Panc1 (cell line): ENCODE results near the gene PHF19.

Source experiments
- CTCF ChIP-seq: fragments of 450-650 bp; IDR thresholded peaks from 2 replicates; pipeline ENCODE4 v1.5.1; 2017; ENCODE audit warnings: mild to moderate bottlenecking
- POLR2AphosphoS5 ChIP-seq: IDR thresholded peaks from 2 replicates; pipeline ENCODE4 v1.6.1; 2012; ENCODE audit warnings: mild to moderate bottlenecking, low read depth, low read length, moderate library complexity
- SIN3A ChIP-seq: IDR thresholded peaks from 2 replicates; pipeline ENCODE4 v1.6.1; 2012; ENCODE audit warnings: low read depth, mild to moderate bottlenecking, low read length, moderate library complexity, borderline replicate concordance; ENCODE audit not compliant: insufficient read depth

DNA sequence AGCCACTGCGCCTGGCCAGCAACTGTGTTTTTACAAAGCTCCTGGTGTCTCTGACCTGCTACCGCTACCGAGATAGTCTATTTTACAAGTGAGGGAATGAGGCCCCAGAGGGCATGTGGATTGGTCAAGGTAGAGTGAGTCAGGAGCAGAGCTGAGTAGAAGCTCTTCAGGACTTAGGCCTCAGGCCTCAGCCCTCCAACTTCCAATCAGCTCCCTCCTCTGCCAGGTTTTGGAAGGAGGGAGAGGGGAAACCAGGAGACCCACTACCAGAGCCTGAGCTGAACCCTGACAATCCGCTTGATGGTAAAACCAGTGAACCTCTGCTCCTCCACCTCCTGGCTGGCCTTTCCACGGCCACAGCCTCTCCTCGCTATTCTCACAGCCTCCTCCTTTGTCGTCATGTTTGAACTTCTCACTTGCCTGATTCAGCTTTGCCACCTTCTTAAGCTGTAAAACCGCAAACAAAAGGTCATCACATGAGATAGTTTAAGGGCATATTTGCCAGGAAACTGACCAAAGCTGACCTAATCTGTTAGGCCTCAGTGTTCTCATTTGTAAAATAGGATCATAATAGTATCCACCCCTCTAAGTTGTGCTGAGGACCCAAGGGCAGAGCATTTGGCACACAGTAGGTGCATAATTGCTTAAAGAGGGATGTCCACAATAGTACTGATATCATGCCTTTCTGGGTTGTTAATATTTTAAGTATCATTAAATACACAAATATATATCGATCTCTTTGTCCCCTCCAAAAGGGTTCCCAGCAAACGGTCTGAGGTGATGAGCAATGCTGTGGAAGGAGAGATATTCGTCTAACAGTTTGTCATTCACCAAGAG is 47.9 kb upstream of the PHF19 start:
- no peak for TF ChIP-seq CTCF
- TF ChIP-seq POLR2AphosphoS5 = no peak
- no peak for TF ChIP-seq SIN3A
